Putamen (tissue), 1 donor: ENCODE results near the gene KIF25.
A peak's percentile ranks its signal among the peaks of the same experiment; 100 is the strongest.

Experiments used
- DNase-seq: peaks from one replicate; pipeline ENCODE4 v3.0.0-alpha.2; 2016; ENCODE audit warnings: low spot score

Gene KIF25

DNA sequence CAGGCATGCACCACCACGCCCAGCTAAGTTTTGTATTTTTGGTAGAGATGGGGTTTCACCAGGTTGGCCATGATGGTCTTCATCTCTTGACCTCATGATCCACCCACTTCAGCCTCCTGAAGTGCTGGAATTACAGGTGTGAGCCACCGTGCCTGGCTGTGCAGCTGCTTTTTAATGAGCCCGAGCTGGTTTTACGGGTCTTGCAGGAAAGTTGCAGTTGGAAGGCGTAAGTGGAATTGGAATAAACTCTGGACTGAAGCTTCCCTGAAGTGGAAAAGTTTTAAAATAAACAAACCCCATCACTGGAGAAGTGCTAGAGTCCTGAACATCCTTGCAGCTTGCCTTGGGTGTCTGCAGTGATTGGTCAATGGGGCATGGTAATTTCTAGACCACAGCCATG lies 40.4 kb downstream of the KIF25 start:
- no peak for DNase-seq

GRCh38 chr6:168038576-168039140 lies 41.2 kb downstream of the KIF25 start:
- DNase-seq = no peak

DNA sequence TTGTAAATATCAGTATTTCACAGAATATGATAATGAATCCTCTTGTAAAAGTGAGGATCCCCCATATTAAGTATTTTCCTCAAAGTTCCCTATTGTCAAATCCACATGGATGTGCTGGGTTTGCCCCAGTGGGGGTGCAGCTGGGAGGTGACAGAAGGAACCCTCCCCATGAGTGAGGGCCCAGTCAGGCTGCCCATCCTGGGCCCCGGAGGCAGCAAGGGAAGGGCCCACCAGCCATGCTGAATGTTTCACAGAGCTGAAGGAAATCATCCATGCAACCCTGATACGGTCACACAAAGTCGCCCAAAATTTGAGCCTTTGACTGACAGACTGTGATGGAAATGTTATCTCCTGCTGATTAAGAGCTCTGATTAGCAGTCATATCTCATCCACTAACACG lies 41.8 kb downstream of the KIF25 start:
- DNase-seq = no peak

GRCh38 chr6:168039849-168040248 lies 42.4 kb downstream of the KIF25 start:
- no peak for DNase-seq

GRCh38 chr6:168040856-168041496 lies 43.5 kb downstream of the KIF25 start:
- DNase-seq = no peak

- DNase-seq = no peak
Observed at GRCh38 chr6:168041928-168042327, 44.5 kb downstream of the KIF25 start.

GRCh38 chr6:168042426-168043192 lies 45.1 kb downstream of the KIF25 start:
- DNase-seq = no peak

GRCh38 chr6:168043193-168043847 lies 45.8 kb downstream of the KIF25 start:
- no peak for DNase-seq

DNA sequence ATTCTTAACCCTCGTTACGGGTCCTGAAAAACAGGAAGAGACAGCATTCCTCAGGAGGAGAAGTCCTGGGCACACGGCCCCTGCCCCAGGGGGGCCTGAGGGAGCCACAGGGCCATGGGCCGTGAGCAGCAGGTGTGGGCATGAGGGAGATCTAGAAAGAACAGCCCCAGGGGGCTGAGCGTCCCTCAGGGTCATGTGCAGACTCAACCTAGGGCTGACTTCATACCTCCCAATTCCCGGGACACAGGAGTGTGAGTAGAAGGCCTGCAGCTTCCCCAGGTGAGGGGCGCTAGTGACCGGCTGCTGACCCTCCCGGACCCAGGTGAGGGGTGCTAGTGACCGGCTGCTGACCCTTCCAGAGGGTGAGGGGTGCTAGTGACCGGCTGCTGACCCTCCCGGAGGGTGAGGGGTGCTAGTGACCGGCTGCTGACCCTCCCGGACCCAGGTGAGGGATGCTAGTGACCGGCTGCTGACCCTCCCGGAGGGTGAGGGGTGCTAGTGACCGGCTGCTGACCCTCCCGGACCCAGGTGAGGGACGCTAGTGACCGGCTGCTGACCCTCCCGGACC lies 46.5 kb downstream of the KIF25 start:
- DNase-seq = no peak

- DNase-seq = no peak
Observed at GRCh38 chr6:168044521-168045130, 47.2 kb downstream of the KIF25 start.

DNA sequence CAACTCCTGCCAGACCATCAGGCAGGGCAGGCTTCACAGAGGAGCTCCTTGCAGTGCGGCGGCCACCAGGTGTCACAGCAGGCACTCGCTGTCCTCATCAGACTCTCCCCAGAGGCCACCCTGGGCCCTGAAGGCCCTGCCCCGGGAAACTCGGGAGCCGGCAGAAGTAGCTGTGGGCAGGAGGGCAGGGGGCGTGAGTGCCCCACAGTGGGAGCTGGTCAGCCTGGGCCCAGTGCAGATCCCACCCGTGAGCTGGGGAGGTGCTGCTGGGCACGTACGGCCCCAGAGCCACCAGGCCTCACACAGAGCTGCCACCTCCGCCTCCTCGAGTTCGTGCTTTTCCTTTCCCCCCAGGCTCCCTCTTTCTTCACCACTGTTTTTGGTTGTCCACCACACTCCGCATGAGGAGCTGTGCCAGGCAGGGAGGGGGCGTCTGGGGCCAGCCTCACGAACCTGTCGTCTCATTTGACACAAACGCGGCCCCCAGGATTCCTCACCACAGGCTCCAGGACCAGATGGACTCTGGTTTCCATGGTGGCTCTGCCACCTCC lies 47.7 kb downstream of the KIF25 start:
- DNase-seq = no peak

- DNase-seq = no peak
Observed at GRCh38 chr6:168045706-168046620, 48.5 kb downstream of the KIF25 start.

DNA sequence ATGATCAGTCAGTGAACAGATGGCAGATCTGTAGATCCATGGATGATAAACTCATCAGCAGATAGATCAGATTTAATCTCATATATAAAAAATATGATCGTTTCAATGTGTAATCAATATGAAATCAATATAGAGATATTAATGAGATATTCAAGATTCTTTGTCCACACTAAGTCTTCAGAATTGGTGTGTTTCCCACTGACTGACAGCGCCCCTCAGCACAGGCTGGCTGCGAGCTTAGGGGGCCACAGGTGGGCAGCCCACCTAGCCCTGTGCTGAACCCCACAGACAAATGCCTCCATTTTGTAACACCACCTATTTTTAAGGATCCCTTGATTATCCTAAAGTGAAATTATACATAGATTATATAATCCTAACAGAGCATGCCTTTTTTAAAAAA lies 49.2 kb downstream of the KIF25 start:
- no peak for DNase-seq

GRCh38 chr6:168047841-168048723 lies 50.6 kb downstream of the KIF25 start:
- DNase-seq = peak; percentile 91

GRCh38 chr6:168048724-168049025 lies 51.2 kb downstream of the KIF25 start:
- no peak for DNase-seq

GRCh38 chr6:168049277-168049676 lies 51.8 kb downstream of the KIF25 start:
- DNase-seq = no peak

DNA sequence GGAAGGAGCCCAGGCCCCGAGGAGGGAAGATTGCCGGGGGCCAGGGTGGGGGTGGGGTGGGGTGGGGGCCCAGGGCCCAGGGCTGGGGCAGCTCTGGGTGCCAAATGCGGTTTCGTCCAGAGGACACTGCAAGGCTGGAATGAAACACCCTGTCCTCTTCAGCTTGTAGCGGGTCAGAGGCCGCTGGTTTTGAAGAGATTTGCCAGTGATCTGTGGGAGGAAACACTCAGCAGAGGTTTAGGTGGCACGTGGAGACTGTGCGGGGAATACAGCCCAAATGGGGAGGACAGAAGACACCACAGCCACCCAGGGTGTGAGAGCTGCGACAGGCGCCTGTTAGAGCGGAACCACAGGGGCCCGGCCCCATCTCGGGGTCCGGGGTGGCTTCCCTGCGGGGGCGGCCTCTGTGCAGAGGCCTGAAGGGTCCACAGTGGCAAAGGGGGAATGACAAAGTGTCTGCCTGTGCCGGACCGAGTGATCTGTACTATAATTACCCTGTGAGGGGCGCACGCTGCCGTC lies 52.3 kb downstream of the KIF25 start:
- no peak for DNase-seq

DNA sequence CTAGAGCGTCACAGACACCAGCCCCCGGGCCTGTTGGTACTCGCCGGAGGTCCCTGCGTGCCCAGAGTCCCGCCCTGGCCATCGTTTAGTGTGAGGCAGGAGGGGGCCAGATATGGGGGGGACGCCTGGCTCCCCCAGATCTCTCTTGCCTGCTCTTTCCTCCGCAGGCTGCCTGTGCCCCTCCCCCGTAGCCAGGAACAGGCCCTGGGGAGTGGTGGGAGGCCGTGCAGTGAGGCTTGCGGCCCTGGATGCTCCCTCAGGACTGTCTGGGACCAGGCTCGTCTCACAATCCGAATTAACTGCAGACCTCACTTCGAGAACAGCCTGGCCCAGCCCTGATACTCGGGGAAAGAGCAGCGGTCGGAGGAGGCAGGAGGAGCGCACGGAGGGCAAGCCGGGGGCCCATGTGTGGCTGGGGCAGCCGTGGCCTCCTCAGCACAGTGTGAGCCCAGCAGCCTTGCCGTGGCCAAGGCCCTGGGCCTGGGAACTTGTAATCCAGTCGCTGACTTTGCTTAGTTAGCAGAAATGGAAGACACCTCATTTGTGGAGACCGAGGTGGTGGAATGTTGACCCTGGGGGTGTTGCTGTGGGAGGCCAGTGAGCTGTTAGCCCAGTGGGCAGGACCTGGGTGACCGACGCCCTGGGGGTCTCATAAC lies 52.9 kb downstream of the KIF25 start:
- no peak for DNase-seq
